ENCODE data around the gene SLCO3A1.
"Not testable (repeated sequence)": the region's sequence is repeated elsewhere in the genome, so short reads cannot be mapped to it uniquely, and the experiment has no call there.

SLCO3A1 gene

DNA sequence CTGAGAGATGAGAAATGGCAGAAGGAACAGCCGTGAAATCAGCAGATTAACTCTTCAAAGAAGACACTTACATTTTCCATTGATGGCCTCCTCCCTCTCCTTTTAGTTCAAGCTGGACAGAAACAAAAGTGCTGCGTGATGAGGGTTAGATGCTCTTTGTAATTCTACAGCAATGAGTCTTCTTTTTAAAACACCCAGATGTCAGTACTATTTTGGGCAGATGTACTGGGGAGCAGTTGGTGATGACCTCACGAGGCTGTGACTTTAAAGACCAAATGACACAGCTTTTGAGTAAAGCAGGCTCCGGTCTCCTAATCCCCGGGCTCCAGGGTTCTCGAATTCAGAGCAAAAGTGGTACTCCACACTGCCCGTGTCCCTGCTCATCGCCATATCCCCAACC lies 198.2 kb downstream of the SLCO3A1 start:
- no peak for DNase-seq (ENCODE audit: extremely low read depth, low read depth)
- TF ChIP-seq, protein P1, sequence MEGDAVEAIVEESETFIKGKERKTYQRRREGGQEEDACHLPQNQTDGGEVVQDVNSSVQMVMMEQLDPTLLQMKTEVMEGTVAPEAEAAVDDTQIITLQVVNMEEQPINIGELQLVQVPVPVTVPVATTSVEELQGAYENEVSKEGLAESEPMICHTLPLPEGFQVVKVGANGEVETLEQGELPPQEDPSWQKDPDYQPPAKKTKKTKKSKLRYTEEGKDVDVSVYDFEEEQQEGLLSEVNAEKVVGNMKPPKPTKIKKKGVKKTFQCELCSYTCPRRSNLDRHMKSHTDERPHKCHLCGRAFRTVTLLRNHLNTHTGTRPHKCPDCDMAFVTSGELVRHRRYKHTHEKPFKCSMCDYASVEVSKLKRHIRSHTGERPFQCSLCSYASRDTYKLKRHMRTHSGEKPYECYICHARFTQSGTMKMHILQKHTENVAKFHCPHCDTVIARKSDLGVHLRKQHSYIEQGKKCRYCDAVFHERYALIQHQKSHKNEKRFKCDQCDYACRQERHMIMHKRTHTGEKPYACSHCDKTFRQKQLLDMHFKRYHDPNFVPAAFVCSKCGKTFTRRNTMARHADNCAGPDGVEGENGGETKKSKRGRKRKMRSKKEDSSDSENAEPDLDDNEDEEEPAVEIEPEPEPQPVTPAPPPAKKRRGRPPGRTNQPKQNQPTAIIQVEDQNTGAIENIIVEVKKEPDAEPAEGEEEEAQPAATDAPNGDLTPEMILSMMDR (IDR thresholded peaks at IDR 0.05; ENCODE audit: low read depth, low read length, missing control alignments) = no peak
- H3K4me3 ChIP-seq (replicated peaks; ENCODE audit: low read depth, low read length) = no peak overlapping the region

DNA sequence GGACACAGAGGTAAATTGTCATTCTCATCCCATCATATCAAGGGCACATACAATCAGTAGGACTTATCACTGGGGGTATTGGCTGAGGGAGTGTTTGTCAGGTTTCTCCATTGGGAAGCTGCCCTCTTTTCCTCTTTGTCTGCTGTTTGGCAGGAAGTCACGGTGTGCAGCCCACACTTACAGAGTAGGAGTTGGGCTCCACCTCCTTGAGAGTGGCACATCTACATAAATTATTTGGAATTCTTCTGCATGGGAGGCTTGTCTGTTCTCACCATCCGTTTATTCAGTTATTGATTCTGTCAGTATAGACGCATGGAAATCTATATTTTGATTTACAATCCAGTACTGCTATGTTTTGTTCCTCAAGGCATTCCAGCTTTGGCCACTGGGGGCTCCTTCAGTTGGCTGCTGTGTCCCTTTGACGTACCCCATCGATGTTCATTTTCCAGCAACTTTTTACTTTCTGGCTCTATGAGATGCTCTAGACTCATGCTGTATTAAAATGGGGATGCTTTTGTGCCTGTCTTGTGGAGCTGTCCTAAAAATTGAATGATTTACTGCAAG lies 200.3 kb downstream of the SLCO3A1 start:
- no peak overlapping the region for H3K4me3 ChIP-seq (replicated peaks; ENCODE audit: low read depth, low read length)
- DNase-seq (ENCODE audit: extremely low read depth, low read depth) = no peak
- TF ChIP-seq, protein P1 (IDR thresholded peaks at IDR 0.05; ENCODE audit: low read depth, low read length, missing control alignments) = no peak

DNA sequence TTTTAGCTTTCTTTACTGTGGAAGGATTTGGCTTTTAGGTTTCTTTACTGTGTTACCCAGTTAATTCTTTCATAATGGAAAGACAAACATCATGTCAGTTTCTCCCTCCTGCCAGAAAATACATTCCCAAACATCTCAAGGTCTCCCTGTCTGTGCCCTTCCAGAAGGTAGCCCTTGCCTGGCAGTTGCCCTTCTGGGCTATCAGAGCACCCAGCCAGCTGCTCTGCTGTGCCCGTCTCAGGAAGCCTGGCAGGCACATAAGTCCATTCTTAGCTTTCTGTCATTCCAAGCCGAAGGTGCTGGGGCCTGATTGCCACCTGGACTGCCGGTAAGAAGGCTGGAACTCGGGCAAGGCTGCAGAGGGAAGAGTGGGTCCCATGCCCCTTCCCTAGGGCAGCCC lies 203.4 kb downstream of the SLCO3A1 start:
- DNase-seq (ENCODE audit: extremely low read depth, low read depth) = no peak
- H3K4me3 ChIP-seq (replicated peaks; ENCODE audit: low read depth, low read length) = no peak overlapping the region
- TF ChIP-seq, protein P1 (IDR thresholded peaks at IDR 0.05; ENCODE audit: low read depth, low read length, missing control alignments) = no peak

DNA sequence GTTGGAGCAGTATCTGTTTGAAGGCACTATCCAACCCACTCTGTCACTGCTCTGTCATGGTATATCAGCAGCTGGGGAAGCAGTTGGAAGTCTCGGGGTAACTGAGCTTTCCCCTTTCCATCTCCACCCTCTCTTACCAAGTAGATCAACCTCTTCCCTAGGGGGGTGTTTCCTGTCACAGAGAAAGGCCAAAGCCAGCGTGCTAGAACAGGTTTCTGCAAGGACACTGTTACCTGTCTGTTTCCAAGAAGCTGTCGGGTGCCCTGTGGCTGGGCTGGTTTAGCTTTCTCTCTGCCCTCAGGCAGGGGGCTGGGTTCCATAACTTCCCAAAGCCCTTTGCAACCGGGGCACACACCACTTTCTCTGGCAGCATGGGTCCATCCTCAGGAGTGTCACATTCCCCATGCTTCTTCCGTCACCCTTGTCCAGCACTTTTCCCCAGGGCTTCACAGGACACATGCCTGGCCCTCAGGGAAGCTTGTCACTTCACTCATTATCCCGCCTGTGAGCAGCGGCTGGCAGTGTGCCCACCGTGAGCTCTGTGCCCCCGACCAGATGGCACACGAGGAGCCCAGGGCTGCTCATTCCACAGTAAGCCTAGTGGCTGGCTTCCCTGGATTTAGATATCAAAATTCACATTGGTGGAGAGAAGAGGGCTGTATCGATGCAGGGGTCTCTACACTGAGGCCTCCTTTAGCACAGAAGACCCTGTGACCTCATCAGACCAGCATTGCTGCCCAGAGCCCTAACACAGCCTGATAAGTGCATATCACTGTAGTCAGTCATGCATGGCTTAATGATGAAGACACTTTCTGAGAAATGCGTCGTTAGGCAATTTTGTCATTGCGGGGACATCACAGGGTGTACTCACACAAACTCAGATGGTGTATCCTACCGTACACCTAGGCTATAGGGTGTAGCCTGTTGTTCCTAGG lies 205.8 kb downstream of the SLCO3A1 start:
- H3K4me3 ChIP-seq (replicated peaks; ENCODE audit: low read depth, low read length) = no peak overlapping the region
- DNase-seq (ENCODE audit: extremely low read depth, low read depth) = no peak
- TF ChIP-seq, protein P1 (IDR thresholded peaks at IDR 0.05; ENCODE audit: low read depth, low read length, missing control alignments) = no peak

DNA sequence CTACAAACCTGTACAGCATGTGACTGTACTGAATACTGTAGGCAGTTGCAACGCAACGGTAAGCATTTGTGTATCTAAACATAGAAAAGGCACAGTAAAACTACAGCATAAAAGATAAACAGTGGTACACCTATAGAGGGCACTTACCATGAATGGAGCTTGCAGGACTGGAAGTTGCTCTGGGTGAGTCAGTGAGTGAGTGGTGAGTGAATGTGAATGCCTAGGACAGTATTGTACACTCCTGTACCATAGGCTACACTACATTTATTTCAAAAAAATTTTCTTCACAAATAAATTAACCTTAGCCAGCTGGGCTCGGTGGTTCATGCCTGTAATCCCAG lies 206.4 kb downstream of the SLCO3A1 start:
- not testable (repeated sequence) for H3K4me3 ChIP-seq (replicated peaks; ENCODE audit: low read depth, low read length); DNase-seq (ENCODE audit: extremely low read depth, low read depth)

DNA sequence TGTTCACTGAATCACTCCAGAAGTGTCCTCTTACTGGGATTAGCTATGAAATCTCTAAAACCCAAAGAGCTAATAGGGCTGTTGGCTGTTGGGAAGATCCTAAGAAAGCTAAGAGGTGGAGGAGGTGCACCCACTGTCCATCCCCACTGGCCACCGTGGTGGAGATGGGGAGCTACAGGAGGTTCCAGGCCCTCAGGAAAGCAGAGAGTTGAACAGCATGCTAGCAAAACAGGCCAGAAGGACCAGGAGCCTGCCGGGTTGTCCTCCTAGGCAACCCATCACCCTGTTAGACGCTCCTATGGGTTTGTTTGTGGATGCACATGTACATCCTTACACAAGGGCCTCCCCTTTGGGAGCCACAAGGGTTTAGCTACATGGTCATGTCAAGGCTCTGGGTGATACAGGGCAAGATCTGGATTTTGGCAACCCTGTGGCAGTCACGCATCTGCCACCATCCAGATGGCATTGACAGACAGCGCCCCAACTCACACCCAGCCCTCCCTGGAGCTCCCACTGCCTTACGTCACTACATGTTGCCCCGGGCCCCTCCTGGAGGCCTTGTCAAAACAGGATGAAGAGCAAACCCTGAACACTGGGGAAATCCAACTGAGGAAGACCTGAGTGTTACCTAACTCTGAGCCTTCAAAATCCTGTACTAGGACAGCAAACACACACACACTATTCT lies 208.1 kb downstream of the SLCO3A1 start:
- no peak for DNase-seq (ENCODE audit: extremely low read depth, low read depth)
- TF ChIP-seq, protein P1 (IDR thresholded peaks at IDR 0.05; ENCODE audit: low read depth, low read length, missing control alignments) = no peak
- no peak overlapping the region for H3K4me3 ChIP-seq (replicated peaks; ENCODE audit: low read depth, low read length)

DNA sequence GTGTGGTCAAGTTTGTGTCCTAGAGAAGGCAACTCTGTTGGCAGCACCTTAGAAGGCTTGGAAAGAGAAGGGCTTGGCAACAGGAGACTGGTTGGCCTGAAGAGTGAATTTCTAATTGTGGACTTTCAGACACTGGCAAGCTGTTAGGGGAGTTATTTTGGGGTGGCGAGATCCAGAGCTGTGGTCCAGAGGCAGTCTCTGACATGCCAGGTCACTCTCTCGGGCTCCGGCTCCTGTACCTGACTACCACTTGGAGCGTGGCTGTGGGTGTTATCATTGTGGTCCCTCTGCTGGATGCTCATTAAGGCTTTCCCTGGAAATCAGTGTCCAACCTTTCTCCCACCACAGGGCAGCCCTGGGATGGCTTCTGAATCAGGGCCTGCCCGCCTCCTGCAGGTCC lies 209.0 kb downstream of the SLCO3A1 start:
- DNase-seq (ENCODE audit: extremely low read depth, low read depth) = no peak
- TF ChIP-seq, protein P1 (IDR thresholded peaks at IDR 0.05; ENCODE audit: low read depth, low read length, missing control alignments) = no peak
- H3K4me3 ChIP-seq (replicated peaks; ENCODE audit: low read depth, low read length) = no peak overlapping the region
